Measurements from ENCODE around the gene LKAAEAR1. TPM values are rescaled to one million over a fixed set of nuclear protein-coding genes. Genes with fewer than 3 reads are reported as not detected.

The LKAAEAR1 gene
- total RNA-seq, 4 donors from 2014 or later = not detected

- H3K27ac ChIP-seq = no peak overlapping the region
- H3K4me1 ChIP-seq = peaks cover 24% of the 10 kb centered on the region
- 100% methylated on average over 1 of the region's 20 CpGs for WGBS
- H3K27me3 ChIP-seq = no peaks in the 10 kb centered on the region
- peaks cover 26% of the 10 kb centered on the region for H3K36me3 ChIP-seq
- no peak for DNase-seq (ENCODE audit: low spot score in 2 of 2)
- TF ChIP-seq CTCF (IDR thresholded peaks at IDR 0.05) (no peak), POLR2A (IDR thresholded peaks at IDR 0.05) (no peak), POLR2AphosphoS5 (IDR thresholded peaks at IDR 0.05) (no peak), EP300 (IDR thresholded peaks at IDR 0.05) (no peak)
- no peaks in the 10 kb centered on the region for H3K9me3 ChIP-seq
- H3K4me3 ChIP-seq = no peak overlapping the region
Measured at GRCh38 chr20:64069209-64069613, 15.0 kb downstream of the LKAAEAR1 start.

GRCh38 chr20:64068386-64069208, 15.6 kb downstream of the LKAAEAR1 start:
- 83% methylated on average over 8 of the region's 12 CpGs for WGBS
- no peak overlapping the region for H3K4me3 ChIP-seq
- TF ChIP-seq EP300 (IDR thresholded peaks at IDR 0.05) (no peak), POLR2AphosphoS5 (IDR thresholded peaks at IDR 0.05) (no peak), CTCF (IDR thresholded peaks at IDR 0.05) (no peak), POLR2A (IDR thresholded peaks at IDR 0.05) (no peak)

DNA sequence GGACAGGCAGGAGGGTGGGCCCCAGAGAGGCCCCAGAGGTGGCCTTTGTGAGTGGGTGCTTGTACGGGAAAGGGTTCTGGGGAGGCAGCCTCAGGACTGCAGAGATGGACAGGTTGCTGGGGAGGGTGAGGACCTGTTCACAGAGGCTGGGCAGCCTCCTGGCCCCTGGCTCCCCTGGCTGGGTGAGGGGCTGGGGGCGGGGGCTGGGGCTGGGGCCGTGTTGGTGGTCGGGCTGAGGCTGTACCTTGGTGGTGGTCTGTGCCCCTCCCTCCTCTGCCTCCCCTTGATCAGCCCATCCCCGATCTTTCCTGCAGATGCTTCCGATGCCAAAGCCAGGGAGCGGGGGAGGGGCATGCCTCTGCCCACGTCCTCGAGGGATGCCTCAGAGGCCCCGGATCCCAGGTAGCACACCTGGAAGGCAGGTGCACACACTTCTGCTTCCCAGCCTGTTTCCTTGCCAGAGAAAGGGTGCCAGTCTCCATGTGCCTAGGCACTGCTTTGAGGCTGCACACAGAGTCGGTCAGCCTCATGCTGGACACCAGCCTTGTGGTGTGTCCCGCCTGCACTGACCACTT, 16.4 kb downstream of the LKAAEAR1 start:
- TF ChIP-seq EP300 (IDR thresholded peaks at IDR 0.05) (no peak), CTCF (IDR thresholded peaks at IDR 0.05) (no peak), POLR2AphosphoS5 (IDR thresholded peaks at IDR 0.05) (no peak), POLR2A (IDR thresholded peaks at IDR 0.05) (no peak)
- H3K27ac ChIP-seq = no peak overlapping the region
- no peak overlapping the region for H3K4me3 ChIP-seq
- H3K36me3 ChIP-seq = peaks cover 16% of the 10 kb centered on the region
- no peaks in the 10 kb centered on the region for H3K27me3 ChIP-seq
- H3K9me3 ChIP-seq = no peaks in the 10 kb centered on the region
- no peak for DNase-seq (ENCODE audit: low spot score in 2 of 2)
- peaks cover 31% of the 10 kb centered on the region for H3K4me1 ChIP-seq
- WGBS = 57% methylated on average over 1 of the region's 12 CpGs

More at GRCh38 chr20:64068386-64069208, 15.6 kb downstream of the LKAAEAR1 start:
- Histone ChIP-seq H3K36me3 (peaks cover 20% of the 10 kb centered on the region), H3K9me3 (no peaks in the 10 kb centered on the region), H3K4me1 (peaks cover 27% of the 10 kb centered on the region), H3K27ac (no peak overlapping the region), H3K27me3 (no peaks in the 10 kb centered on the region)
- DNase-seq (ENCODE audit: low spot score in 2 of 2) = no peak

GRCh38 chr20:64067005-64067632, 17.1 kb downstream of the LKAAEAR1 start:
- peaks cover 38% of the 10 kb centered on the region for H3K4me1 ChIP-seq

More at GRCh38 chr20:64067005-64067632, 17.1 kb downstream of the LKAAEAR1 start:
- 65% methylated on average over 2 of the region's 6 CpGs for WGBS
- no peaks in the 10 kb centered on the region for H3K9me3 ChIP-seq
- no peaks in the 10 kb centered on the region for H3K27me3 ChIP-seq
- TF ChIP-seq CTCF (IDR thresholded peaks at IDR 0.05) (no peak), POLR2AphosphoS5 (IDR thresholded peaks at IDR 0.05) (no peak), POLR2A (IDR thresholded peaks at IDR 0.05) (no peak), EP300 (IDR thresholded peaks at IDR 0.05) (no peak)
- H3K27ac ChIP-seq = no peak overlapping the region
- H3K36me3 ChIP-seq = peaks cover 12% of the 10 kb centered on the region
- H3K4me3 ChIP-seq = no peak overlapping the region
- DNase-seq (ENCODE audit: low spot score in 2 of 2) = no peak
